ENCODE data around the gene PLA2G12B.
"Not testable (repeated sequence)": the region's sequence is repeated elsewhere in the genome, so short reads cannot be mapped to it uniquely, and the experiment has no call there.

DNA sequence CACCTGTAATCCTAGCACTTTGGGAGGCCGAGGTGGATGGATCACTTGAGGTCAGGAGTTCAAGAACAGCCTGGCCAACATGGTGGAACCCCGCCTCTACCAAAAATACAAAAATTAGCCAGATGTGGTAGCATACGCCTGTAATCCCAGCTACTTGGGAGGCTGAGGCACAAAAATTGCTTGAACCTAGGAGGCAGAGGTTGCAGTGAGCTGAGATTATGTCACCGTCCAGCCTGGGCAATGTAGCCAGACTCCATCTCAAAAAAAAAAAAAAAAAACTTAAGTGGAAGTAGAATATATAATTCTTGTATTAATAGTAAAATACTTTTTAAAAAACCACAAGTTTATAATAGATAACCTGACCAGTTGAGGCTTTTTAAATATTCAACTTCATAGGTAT lies 30.0 kb upstream of the PLA2G12B start:
- TF ChIP-seq, protein P1, sequence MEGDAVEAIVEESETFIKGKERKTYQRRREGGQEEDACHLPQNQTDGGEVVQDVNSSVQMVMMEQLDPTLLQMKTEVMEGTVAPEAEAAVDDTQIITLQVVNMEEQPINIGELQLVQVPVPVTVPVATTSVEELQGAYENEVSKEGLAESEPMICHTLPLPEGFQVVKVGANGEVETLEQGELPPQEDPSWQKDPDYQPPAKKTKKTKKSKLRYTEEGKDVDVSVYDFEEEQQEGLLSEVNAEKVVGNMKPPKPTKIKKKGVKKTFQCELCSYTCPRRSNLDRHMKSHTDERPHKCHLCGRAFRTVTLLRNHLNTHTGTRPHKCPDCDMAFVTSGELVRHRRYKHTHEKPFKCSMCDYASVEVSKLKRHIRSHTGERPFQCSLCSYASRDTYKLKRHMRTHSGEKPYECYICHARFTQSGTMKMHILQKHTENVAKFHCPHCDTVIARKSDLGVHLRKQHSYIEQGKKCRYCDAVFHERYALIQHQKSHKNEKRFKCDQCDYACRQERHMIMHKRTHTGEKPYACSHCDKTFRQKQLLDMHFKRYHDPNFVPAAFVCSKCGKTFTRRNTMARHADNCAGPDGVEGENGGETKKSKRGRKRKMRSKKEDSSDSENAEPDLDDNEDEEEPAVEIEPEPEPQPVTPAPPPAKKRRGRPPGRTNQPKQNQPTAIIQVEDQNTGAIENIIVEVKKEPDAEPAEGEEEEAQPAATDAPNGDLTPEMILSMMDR (IDR thresholded peaks at IDR 0.05; ENCODE audit: insufficient read depth, low read length, poor library complexity, severe bottlenecking), result not testable (repeated sequence)
- TF ChIP-seq EZH2phosphoT487 (conservative IDR thresholded peaks at IDR 0.05; ENCODE audit: low read length), result not testable (repeated sequence)

Data from SU-DHL-6 (cell line).